Aorta (tissue), 5 donors: ENCODE measurements around the gene THBS3. TPM values are rescaled to one million over a fixed set of nuclear protein-coding genes. Genes with fewer than 3 reads are reported as not detected.

Experiments
- ATAC-seq: fragments of 200-7000 bp; cut with Tn5 transposase; one replicate; pipeline ENCODE4 v1.9.1; 2022; ENCODE audit warnings: moderate library complexity; ENCODE audit not compliant: low FRiP score
- DNase-seq, 2 donors: peaks; one replicate each; pipeline ENCODE4 v3.0.0-alpha.2; 2020
- H3K27ac ChIP-seq, 2 donors: one replicate each; pipeline ENCODE4 v1.5.1; 2013; ENCODE audit warnings: low read length in 2 of 2, mild to moderate bottlenecking in 2 of 2, moderate library complexity in 2 of 2, control low read depth in 1 of 2, inconsistent platforms in 1 of 2, low read depth in 1 of 2
- H3K27me3 ChIP-seq, 2 donors: one replicate each; pipeline ENCODE4 v1.6.1; 2013; ENCODE audit warnings: control low read depth in 1 of 2, low read length in 1 of 2, mild to moderate bottlenecking in 1 of 2, moderate library complexity in 1 of 2; ENCODE audit not compliant: insufficient read depth in 2 of 2, control insufficient read depth in 1 of 2
- H3K36me3 ChIP-seq, 2 donors: one replicate each; pipeline ENCODE4 v1.6.1; 2013; ENCODE audit warnings: control low read depth in 1 of 2, low read length in 1 of 2, mild to moderate bottlenecking in 1 of 2; ENCODE audit not compliant: insufficient read depth in 2 of 2, control insufficient read depth in 1 of 2
- H3K4me1 ChIP-seq, 2 donors: one replicate each; pipeline ENCODE4 v1.6.1; 2013; ENCODE audit warnings: low read length in 2 of 2, control low read depth in 1 of 2, mild to moderate bottlenecking in 1 of 2, moderate library complexity in 1 of 2; ENCODE audit not compliant: insufficient read depth in 2 of 2, control insufficient read depth in 1 of 2
- H3K4me3 ChIP-seq, 2 donors: one replicate each; pipeline ENCODE4 v1.5.1; 2013; ENCODE audit warnings: low read length in 2 of 2, control low read depth in 1 of 2, mild to moderate bottlenecking in 1 of 2
- H3K9me3 ChIP-seq: one replicate; pipeline ENCODE4 v1.6.1; 2013; ENCODE audit warnings: mild to moderate bottlenecking, low read length; ENCODE audit not compliant: control insufficient read depth
- WGBS, 2 donors: extraction: QIAGEN DNeasy Blood & Tissue Kit; methylation state at CpG; one replicate each; pipeline ENCODE4 v1.1.7; 2013; 5-methylcytosine and 5-hydroxymethylcytosine counted together
- intact Hi-C, 2 donors: fragments of 100-400 bp; cut with DNase I; formaldehyde crosslinking; loops; one replicate each; pipeline versions ENCODE4 v1.14.2 to v1.15.0; 2022
- long read RNA-seq, 2 donors: library from polyadenylated mRNA; unstranded; transcript quantifications; one replicate each; pipeline ENCODE4 v2.0.0, GENCODE V29; 2020 to 2021
- polyA plus RNA-seq, 2 donors: library from polyadenylated mRNA; stranded (reverse); fragments of 200-250 nt; gene quantifications; one replicate each; pipeline ENCODE4 v1.2.3, GENCODE V29; 2013
- total RNA-seq, 2 donors: library from RNA; stranded (reverse); fragmentation: NEBNext Ultra II Directional; extraction: Animal tissue kit (Norgen Biotek cat#: 25700); gene quantifications; one replicate each; pipeline ENCODE4 v1.2.1, GENCODE V29; 2021
- donor health status: healthy with polysubstance abuse.
- donor health status: Bipolar disorder and iron deficiency.
- donor health status: DM: no; HTN: no; CAD: no.
- donor health status: DM: no; HTN: no; CAD: no.
- donor health status: DM: yes; HTN: yes; CAD: no.

Gene THBS3
- total RNA-seq, result 10 to 100 TPM; 58.9 to 97.9 TPM
- polyA plus RNA-seq, result 100 to 1,000 TPM in 1 of 2 donors, 10 to 100 TPM in 1; 21.7 to 195 TPM
- long read RNA-seq, donor 1, transcript THBS3-201 (23 exons, 3,145 nt), result major isoform, 29 of 72 reads
- long read RNA-seq, donor 1, partial matches to known transcripts, result 19 of 72 reads
- long read RNA-seq, donor 1, other reads (novel, unspliced or antisense), result 20 of 72 reads
- long read RNA-seq, donor 2, transcript THBS3-201 (23 exons, 3,145 nt), result major isoform, 13 of 35 reads
- long read RNA-seq, donor 2, partial matches to known transcripts, result 5 of 35 reads
- long read RNA-seq, donor 2, other reads (novel, unspliced or antisense), result 17 of 35 reads

DNA sequence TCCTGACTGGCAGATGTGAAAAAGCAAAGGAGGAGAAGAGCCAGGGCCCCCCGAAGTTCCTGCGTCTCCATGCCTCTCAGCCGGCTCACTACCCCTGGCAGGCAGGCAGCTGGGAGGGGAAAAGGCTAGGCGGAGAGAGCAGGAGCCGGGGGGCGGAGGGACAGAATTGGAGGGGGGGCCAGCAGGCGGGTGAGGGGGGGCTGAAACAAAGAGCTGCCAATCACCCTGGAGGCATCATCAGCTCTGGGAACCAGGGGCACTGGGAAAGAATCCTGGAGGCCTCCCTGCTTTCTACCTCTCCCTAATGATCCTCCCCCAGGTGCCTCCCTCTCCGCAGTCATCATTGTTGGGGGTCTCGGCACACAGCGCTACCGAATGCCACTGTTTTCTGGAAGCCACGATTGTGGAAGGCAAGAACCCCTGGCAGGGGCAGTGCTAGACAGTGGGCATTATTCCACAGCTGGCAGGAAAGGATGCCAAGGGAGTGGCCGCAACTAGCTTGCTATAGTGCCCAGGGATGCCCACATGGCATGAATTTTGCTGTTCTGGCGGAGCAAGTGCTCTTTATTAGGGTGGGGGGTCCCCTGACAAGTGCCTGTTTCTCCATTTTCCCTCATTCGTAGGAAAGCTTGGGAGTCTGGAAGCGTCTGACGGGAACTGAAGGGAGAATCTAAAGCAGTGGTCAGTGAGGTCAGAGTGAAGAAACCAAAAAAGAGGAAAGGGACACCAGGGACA is at the start of gene THBS3:
THBS3 (minus strand) TSS at position 92 of the 735 bp plus-strand sequence; CDS start at position 71, 21 bp downstream.
- Histone ChIP-seq H3K27ac (peak within 1 kb of the TSS; percentile 98 to 99), H3K27me3 (no peaks in the 10 kb centered on the region), H3K9me3 (no peaks in the 10 kb centered on the region), H3K36me3 (no peaks in the 10 kb centered on the region), H3K4me1 (no peaks in the 10 kb centered on the region), H3K4me3 (peak within 1 kb of the TSS; percentile 34 to 60)
- peak; percentile 81 to 91 for DNase-seq
- intact Hi-C loops, result loop anchor here (1.0 to 5.0 kb wide), 3 partner anchors 19 to 114 kb away; partner anchors contain the start of gene RUSC1 (in 1 of the 2)
- WGBS, 2 donors, result 0 to 2% methylated on average over 12 to 17 of the region's 17 CpGs
- ATAC-seq, result peak; percentile 58

GRCh38 chr1:155256058-155256852 is 48.6 kb upstream of the THBS3 start:
- ATAC-seq, result no peak
- intact Hi-C loops, result loop anchor here in 1 of 2 donors (10.0 kb wide), 1 partner anchor 389 kb away; no protein-coding TSS in a partner anchor
- Histone ChIP-seq H3K27ac (peak overlapping the region; percentile 8 to 97), H3K4me3 (peak overlapping the region in 1 of 2 donors; percentile 53), H3K9me3 (no peaks in the 10 kb centered on the region), H3K4me1 (no peaks in the 10 kb centered on the region), H3K27me3 (no peaks in the 10 kb centered on the region), H3K36me3 (peaks cover 0 to 2% of the 10 kb centered on the region in 2 donors)
- 68 to 74% methylated on average over 20 of the region's 20 CpGs for WGBS, 2 donors
- peak in 1 of 2 donors; percentile 78 for DNase-seq

GRCh38 chr1:155255243-155256007 is 47.7 kb upstream of the THBS3 start, which contains the start of gene ENTREP3:
Gene ENTREP3, minus strand, starts transcription at chr1:155255483. Its CDS starts 606 bp downstream, at chr1:155254877.
- DNase-seq (peak; percentile 95 to 97), ATAC-seq (peak; percentile 94)
- intact Hi-C loops, result loop anchor here in 1 of 2 donors (10.0 kb wide), 1 partner anchor 389 kb away; no protein-coding TSS in a partner anchor
- peak within 1 kb of the TSS; percentile 57 to 63 for H3K4me3 ChIP-seq
- peak within 1 kb of the TSS; percentile 32 to 97 for H3K27ac ChIP-seq
- WGBS, 2 donors, result 0% methylated on average over 39 to 54 of the region's 54 CpGs
- H3K9me3 ChIP-seq, result no peaks in the 10 kb centered on the region
- peaks cover 0 to 2% of the 10 kb centered on the region in 2 donors for H3K36me3 ChIP-seq
- no peaks in the 10 kb centered on the region for H3K27me3 ChIP-seq
- no peaks in the 10 kb centered on the region for H3K4me1 ChIP-seq

DNA sequence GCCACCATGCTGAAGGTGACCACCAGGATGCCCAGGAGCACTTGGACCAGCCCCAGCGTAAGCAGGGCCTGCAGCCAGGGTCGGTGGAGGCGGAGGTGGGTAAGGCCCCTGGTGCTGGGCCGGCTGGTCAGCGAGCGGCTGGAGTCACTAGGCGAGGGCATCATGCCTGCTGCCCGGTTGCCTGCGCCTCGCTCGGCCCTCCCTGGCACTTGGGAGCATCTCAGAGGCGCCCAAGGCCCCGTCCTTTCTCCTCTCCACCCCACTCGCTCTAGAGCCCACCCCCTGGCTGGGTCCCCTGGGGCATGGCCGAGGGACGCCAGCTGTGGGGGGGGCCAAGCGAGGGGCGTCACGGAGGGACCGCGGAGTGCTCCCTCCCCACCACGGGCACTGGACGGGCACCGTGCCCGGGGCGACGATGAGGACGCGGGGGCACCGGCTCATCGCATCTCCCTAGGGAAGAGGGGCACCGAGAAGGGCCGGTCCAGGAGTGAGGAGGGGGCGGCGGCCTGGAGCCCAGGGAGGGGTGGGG is 47.1 kb upstream of the THBS3 start:
- H3K4me1 ChIP-seq, result no peaks in the 10 kb centered on the region

DNA sequence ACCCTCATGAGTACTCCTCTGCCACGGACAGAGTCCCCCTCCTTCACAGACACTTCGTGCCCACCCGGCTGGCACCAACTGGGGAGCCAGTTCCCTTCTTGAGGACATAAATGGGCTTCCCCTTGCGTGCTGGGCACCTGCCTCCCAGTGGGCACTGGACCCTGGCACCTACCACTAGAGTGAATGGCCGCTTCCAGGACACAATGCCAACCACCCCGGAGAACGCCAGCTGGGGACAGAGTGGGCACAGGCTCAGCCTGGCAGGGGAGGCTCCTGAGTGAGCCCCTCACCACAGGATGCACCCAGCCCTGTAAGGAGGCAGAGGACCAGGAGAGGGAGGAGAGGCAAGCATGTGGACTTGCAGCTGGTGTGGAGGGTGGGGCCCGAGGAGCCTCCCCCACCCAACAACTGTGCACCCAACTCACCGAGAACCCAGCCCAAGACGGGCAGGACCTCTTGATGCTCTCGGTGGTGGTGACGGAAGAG is 46.6 kb upstream of the THBS3 start:
- Histone ChIP-seq H3K36me3 (peaks cover 0 to 2% of the 10 kb centered on the region in 2 donors), H3K4me3 (peak overlapping the region; percentile 57 to 63), H3K27ac (peak overlapping the region in 1 of 2 donors; percentile 72), H3K9me3 (no peaks in the 10 kb centered on the region), H3K27me3 (no peaks in the 10 kb centered on the region), H3K4me1 (no peaks in the 10 kb centered on the region)
- ATAC-seq (no peak), DNase-seq (peak in 1 of 2 donors; percentile 77)
- intact Hi-C loops, result loop anchor here (5.0 to 10.0 kb wide), 3 partner anchors 68 to 391 kb away; partner anchors contain the start of gene RUSC1 (in 1 of the 2)
- WGBS, 2 donors, result 3 to 5% methylated on average over 12 of the region's 12 CpGs

More for the DNA sequence above, 47.1 kb upstream of the THBS3 start:
- H3K36me3 ChIP-seq, result peaks cover 0 to 2% of the 10 kb centered on the region in 2 donors
- WGBS, 2 donors, result 1% methylated on average over 30 to 35 of the region's 35 CpGs
- no peaks in the 10 kb centered on the region for H3K9me3 ChIP-seq
- ATAC-seq, result peak; percentile 49
- H3K27ac ChIP-seq, result peak overlapping the region; percentile 32 to 72
- DNase-seq, result peak; percentile 73 to 88
- no peaks in the 10 kb centered on the region for H3K27me3 ChIP-seq
- intact Hi-C loops, result loop anchor here (5.0 to 10.0 kb wide), 3 partner anchors 68 to 390 kb away; partner anchors contain the start of gene RUSC1 (in 1 of the 2)
- peak overlapping the region; percentile 57 to 63 for H3K4me3 ChIP-seq

- intact Hi-C loops, result loop anchor here (5.0 to 10.0 kb wide), 3 partner anchors 69 to 391 kb away; partner anchors contain the start of gene RUSC1 (in 1 of the 2)
- 42 to 46% methylated on average over 4 to 5 of the region's 5 CpGs for whole genome bisulfite sequencing, 2 donors
- Histone ChIP-seq H3K36me3 (peaks cover 0 to 2% of the 10 kb centered on the region in 2 donors), H3K4me1 (no peaks in the 10 kb centered on the region), H3K27me3 (no peaks in the 10 kb centered on the region), H3K9me3 (no peaks in the 10 kb centered on the region), H3K4me3 (no peak overlapping the region), H3K27ac (no peak overlapping the region)
- ATAC-seq (no peak), DNase-seq (no peak)
Observed at GRCh38 chr1:155253797-155254196, 46.1 kb upstream of the THBS3 start.

- H3K27me3 ChIP-seq, result no peaks in the 10 kb centered on the region
- intact Hi-C loops, result loop anchor here (5.0 to 10.0 kb wide), 3 partner anchors 69 to 392 kb away; partner anchors contain the start of gene RUSC1 (in 1 of the 2)
- no peaks in the 10 kb centered on the region for H3K9me3 ChIP-seq
- H3K27ac ChIP-seq, result no peak overlapping the region
- H3K4me1 ChIP-seq, result no peaks in the 10 kb centered on the region
- peaks cover 0 to 2% of the 10 kb centered on the region in 2 donors for H3K36me3 ChIP-seq
- DNase-seq (no peak), ATAC-seq (no peak)
- H3K4me3 ChIP-seq, result no peak overlapping the region
- 75 to 78% methylated on average over 5 of the region's 5 CpGs for WGBS, 2 donors
Observed at GRCh38 chr1:155253208-155253607, 45.5 kb upstream of the THBS3 start.
